Fibroblast of upper back skin (primary cell): ENCODE data around the gene GGA1.

Source experiments
- DNase-seq: peaks from one replicate; pipeline ENCODE4 v3.0.0-alpha.2; 2013

Gene GGA1

GRCh38 chr22:37632174-37633088 lies 23.8 kb downstream of the GGA1 start:
- no peak for DNase-seq

- no peak for DNase-seq
Observed at GRCh38 chr22:37633089-37633624, 24.5 kb downstream of the GGA1 start.

- DNase-seq = peak; percentile 91
Observed at GRCh38 chr22:37633625-37634416, 25.2 kb downstream of the GGA1 start.

- DNase-seq = no peak
Observed at GRCh38 chr22:37634417-37634924, 25.8 kb downstream of the GGA1 start.

GRCh38 chr22:37635157-37635556 lies 26.5 kb downstream of the GGA1 start:
- DNase-seq = no peak

GRCh38 chr22:37636186-37636948 lies 27.7 kb downstream of the GGA1 start:
- peak; percentile 53 for DNase-seq

GRCh38 chr22:37636949-37637273 lies 28.3 kb downstream of the GGA1 start:
- DNase-seq = no peak

- no peak for DNase-seq
Observed at GRCh38 chr22:37638391-37639069, 29.9 kb downstream of the GGA1 start.

- no peak for DNase-seq
Observed at GRCh38 chr22:37639070-37639760, 30.6 kb downstream of the GGA1 start, which contains the start of gene SH3BP1. Gene SH3BP1 (plus strand): TSS chr22:37639669. CDS start chr22:37639788, 119 bp downstream.

GRCh38 chr22:37639771-37640590 lies 31.3 kb downstream of the GGA1 start:
- no peak for DNase-seq

GRCh38 chr22:37640591-37641560 lies 32.2 kb downstream of the GGA1 start:
- DNase-seq = no peak

GRCh38 chr22:37641561-37641949 lies 32.9 kb downstream of the GGA1 start:
- no peak for DNase-seq

- DNase-seq = peak; percentile 65
Observed at GRCh38 chr22:37643225-37643847, 34.7 kb downstream of the GGA1 start.

- DNase-seq = no peak
Observed at GRCh38 chr22:37647317-37647716, 38.7 kb downstream of the GGA1 start.

- no peak for DNase-seq
Observed at GRCh38 chr22:37647928-37648327, 39.3 kb downstream of the GGA1 start.

GRCh38 chr22:37650463-37651136 lies 42.0 kb downstream of the GGA1 start:
- no peak for DNase-seq

GRCh38 chr22:37654563-37655251 lies 46.1 kb downstream of the GGA1 start:
- no peak for DNase-seq

GRCh38 chr22:37655252-37655563 lies 46.6 kb downstream of the GGA1 start:
- DNase-seq = no peak
